Gastroesophageal sphincter (tissue), 4 donors: ENCODE measurements around the gene GRID1. TPM values are rescaled to one million over a fixed set of nuclear protein-coding genes. Genes with fewer than 3 reads are reported as not detected.

ENCODE experiments used
- ATAC-seq: fragments of 150-250 bp; one replicate; pipeline ENCODE4 v1.9.1; 2016; ENCODE audit warnings: mild to moderate bottlenecking, moderate library complexity
- H3K27ac ChIP-seq, 4 donors: fragments of 200-600 bp; sonication (generic) in 3 of 4; 1 replicate in 3 of 4; 2 replicates in 1 of 4; pipeline ENCODE4 v1.5.1; 2016 to 2019
- H3K27me3 ChIP-seq: fragments of 200-600 bp; sonication (generic); one replicate; pipeline ENCODE4 v1.5.1; 2019
- H3K36me3 ChIP-seq, 2 donors: fragments of 200-600 bp; sonication (generic); one replicate each; pipeline ENCODE4 v1.5.1; 2019; ENCODE audit warnings: control low read depth in 1 of 2
- H3K4me1 ChIP-seq, 3 donors: fragments of 200-600 bp; sonication (generic); 1 replicate in 2 of 3; 2 replicates in 1 of 3; pipeline ENCODE4 v1.5.1; 2016 to 2019; ENCODE audit warnings: control low read depth in 2 of 3
- H3K4me3 ChIP-seq, 2 donors: fragments of 200-600 bp; sonication (generic); one replicate each; pipeline ENCODE4 v1.5.1; 2019; ENCODE audit warnings: mild to moderate bottlenecking in 1 of 2, moderate library complexity in 1 of 2
- H3K9me3 ChIP-seq, 3 donors: fragments of 200-600 bp; sonication (generic); one replicate each; pipeline ENCODE4 v1.5.1; 2017 to 2019; ENCODE audit warnings: control low read depth in 2 of 3
- EP300 ChIP-seq: sonication (generic); formaldehyde crosslinking; IDR thresholded peaks from one replicate; pipeline ENCODE4 v1.6.1; 2017; ENCODE audit warnings: antibody characterized with exemption, mild to moderate bottlenecking
- POLR2A ChIP-seq, 2 donors: fragments of 450-650 bp; IDR thresholded peaks; one replicate each; pipeline ENCODE4 v1.6.1; 2017; ENCODE audit warnings: antibody characterized with exemption in 2 of 2, mild to moderate bottlenecking in 2 of 2, moderate library complexity in 1 of 2
- POLR2AphosphoS5 ChIP-seq: sonication (generic); formaldehyde crosslinking; IDR thresholded peaks from one replicate; pipeline ENCODE4 v1.6.1; 2017; ENCODE audit warnings: antibody characterized with exemption
- WGBS, 2 donors: methylation state at CpG; one replicate each; pipeline ENCODE4 v1.1.5; 2018; ENCODE audit warnings: low coverage in 1 of 2; 5-methylcytosine and 5-hydroxymethylcytosine counted together
- total RNA-seq, 4 donors: library from RNA; depleted of rRNA; stranded (reverse); fragments of >200 nt; gene quantifications; one replicate each; pipeline ENCODE4 v1.1.0, GENCODE V29; 2016
- TF ChIP-seq, protein P1 (sequence below), 4 experiments: fragments of 200-600 bp in 2 of 4; fragments of 450-650 bp in 2 of 4; sonication (generic) in 1 of 4; IDR thresholded peaks; one replicate each; pipeline ENCODE4 v1.5.1; 2017 to 2019; ENCODE audit warnings: antibody characterized with exemption in 4 of 4, mild to moderate bottlenecking in 2 of 4, moderate library complexity in 2 of 4

GRID1 gene
- total RNA-seq, 4 donors from 2014 or later: 1.2 to 2.7 (median 1.7) TPM

DNA sequence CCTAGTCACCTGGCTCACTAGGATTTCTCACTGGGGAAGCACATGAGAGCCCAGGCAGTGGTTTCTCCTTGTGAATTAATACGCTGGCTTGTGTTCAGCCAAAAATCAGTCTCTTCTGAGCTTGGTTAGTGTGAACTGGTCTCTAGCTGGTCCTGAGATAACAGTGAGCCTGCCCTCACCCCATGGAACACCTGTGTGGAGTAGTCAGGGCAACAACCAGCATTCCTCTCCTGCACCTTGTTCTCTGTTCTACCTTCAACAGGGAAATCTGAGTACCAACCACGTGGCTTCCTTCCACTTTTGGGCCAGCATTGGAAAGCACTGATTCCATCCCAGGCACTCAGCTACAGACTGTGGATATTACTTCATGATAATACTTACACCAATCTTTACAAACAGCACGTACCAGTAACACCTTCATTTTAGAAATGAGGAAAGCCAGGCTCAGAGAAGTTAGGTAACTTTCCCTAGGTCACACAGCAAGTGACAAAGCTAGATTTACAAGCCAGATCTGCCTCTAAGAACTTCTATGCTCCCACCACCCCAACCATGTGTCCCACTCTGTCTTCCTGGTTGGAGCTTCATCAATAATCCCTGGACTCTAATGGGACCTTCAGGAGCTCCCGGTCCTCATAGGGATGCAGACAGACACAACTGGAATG, 106.6 kb downstream of the GRID1 start:
- TF ChIP-seq EP300 (no peak), POLR2AphosphoS5 (no peak), POLR2A (IDR thresholded peaks at IDR 0.05) (no peak)
- TF ChIP-seq, protein P1, sequence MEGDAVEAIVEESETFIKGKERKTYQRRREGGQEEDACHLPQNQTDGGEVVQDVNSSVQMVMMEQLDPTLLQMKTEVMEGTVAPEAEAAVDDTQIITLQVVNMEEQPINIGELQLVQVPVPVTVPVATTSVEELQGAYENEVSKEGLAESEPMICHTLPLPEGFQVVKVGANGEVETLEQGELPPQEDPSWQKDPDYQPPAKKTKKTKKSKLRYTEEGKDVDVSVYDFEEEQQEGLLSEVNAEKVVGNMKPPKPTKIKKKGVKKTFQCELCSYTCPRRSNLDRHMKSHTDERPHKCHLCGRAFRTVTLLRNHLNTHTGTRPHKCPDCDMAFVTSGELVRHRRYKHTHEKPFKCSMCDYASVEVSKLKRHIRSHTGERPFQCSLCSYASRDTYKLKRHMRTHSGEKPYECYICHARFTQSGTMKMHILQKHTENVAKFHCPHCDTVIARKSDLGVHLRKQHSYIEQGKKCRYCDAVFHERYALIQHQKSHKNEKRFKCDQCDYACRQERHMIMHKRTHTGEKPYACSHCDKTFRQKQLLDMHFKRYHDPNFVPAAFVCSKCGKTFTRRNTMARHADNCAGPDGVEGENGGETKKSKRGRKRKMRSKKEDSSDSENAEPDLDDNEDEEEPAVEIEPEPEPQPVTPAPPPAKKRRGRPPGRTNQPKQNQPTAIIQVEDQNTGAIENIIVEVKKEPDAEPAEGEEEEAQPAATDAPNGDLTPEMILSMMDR (IDR thresholded peaks at IDR 0.05): no peak
- Histone ChIP-seq H3K4me3 (no peak overlapping the region), H3K27ac (no peak overlapping the region), H3K9me3 (no peaks in the 10 kb centered on the region), H3K36me3 (no peaks in the 10 kb centered on the region), H3K27me3 (peaks cover 51% of the 10 kb centered on the region), H3K4me1 (peaks cover 0 to 18% (median 0%) of the 10 kb centered on the region in 3 donors)
- 81 to 90% methylated on average over 2 to 3 of the region's 4 CpGs for WGBS, 2 donors
- no peak for ATAC-seq

DNA sequence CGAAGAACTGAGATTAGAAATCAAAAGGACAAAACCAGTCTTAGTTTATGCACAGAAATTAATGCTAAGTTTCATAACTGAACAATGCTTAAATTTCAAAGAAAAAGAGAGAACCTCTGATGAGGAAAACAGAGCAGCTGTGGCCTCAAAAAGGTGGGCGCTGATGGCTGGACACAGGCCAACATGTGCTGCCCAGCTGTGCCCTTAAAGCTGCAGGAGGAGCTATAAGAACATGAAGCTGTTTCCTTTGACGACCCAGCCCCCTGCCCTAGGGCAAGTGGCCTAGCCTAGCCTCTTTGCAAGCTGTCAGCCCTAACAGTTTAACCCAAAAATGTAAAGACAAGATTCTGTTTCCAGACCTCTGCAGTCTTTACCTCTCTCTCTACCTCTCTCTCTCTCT, 107.7 kb downstream of the GRID1 start:
- 0 to 45% methylated on average over 1 to 3 of the region's 3 CpGs for WGBS, 2 donors
- Histone ChIP-seq H3K4me1 (peaks cover 0 to 18% (median 0%) of the 10 kb centered on the region in 3 donors), H3K9me3 (no peaks in the 10 kb centered on the region), H3K27ac (no peak overlapping the region), H3K36me3 (no peaks in the 10 kb centered on the region), H3K4me3 (no peak overlapping the region), H3K27me3 (peaks cover 40% of the 10 kb centered on the region)
- TF ChIP-seq EP300 (no peak), POLR2AphosphoS5 (no peak), POLR2A (IDR thresholded peaks at IDR 0.05) (no peak)
- TF ChIP-seq, protein P1 (IDR thresholded peaks at IDR 0.05): no peak
- no peak for ATAC-seq

DNA sequence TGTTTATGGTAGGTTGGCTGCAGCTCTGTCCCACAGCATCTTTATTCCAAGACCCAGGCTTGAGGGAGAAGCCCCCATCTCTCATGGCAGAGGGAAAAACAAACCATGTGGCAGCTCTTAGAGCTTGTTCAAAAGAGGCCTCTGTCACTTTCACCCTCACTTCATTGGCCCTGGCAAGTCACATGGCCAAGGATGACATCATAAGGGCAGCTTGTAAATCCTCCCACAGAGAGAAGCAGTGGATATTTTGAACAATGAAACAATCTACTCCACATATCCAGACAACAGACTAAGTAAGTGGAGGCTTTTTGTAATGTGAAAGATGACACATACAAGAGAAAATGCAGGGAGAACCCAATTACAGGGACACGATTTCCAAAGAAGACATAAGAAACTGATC, 108.1 kb downstream of the GRID1 start:
- H3K4me3 ChIP-seq: no peak overlapping the region
- 40 to 50% methylated on average over 1 of the region's 1 CpG for WGBS, 2 donors
- peaks cover 36% of the 10 kb centered on the region for H3K27me3 ChIP-seq
- no peak overlapping the region for H3K27ac ChIP-seq
- no peaks in the 10 kb centered on the region for H3K9me3 ChIP-seq
- H3K4me1 ChIP-seq: peaks cover 0 to 16% (median 0%) of the 10 kb centered on the region in 3 donors
- no peak for ATAC-seq
- no peaks in the 10 kb centered on the region for H3K36me3 ChIP-seq
- TF ChIP-seq POLR2AphosphoS5 (no peak), POLR2A (IDR thresholded peaks at IDR 0.05) (no peak), EP300 (no peak)
- TF ChIP-seq, protein P1 (IDR thresholded peaks at IDR 0.05): no peak

DNA sequence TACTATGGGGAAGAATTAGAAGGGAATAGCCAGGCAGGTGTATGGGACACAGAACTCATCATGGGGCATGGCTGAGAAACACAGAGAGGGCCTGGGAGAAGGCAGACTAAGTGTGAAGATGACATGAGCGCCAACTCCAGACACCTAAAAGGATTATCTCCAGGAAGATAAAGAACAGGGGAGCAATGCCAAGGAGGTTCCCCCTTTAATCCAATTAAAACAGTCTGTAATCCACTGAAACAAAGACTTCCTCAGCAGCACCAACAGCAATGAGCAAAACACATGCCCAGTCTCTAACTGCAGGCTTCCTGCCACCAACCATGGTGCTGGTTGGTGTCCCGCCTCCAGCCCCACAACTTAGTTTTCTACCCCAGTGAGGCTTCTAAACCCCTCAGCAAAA, 108.9 kb downstream of the GRID1 start:
- Histone ChIP-seq H3K4me1 (peaks cover 0 to 8% (median 0%) of the 10 kb centered on the region in 3 donors), H3K4me3 (no peak overlapping the region), H3K36me3 (no peaks in the 10 kb centered on the region), H3K9me3 (no peaks in the 10 kb centered on the region), H3K27ac (no peak overlapping the region), H3K27me3 (peaks cover 27% of the 10 kb centered on the region)
- 97% methylated on average over 2 of the region's 2 CpGs; no CpG with 5 or more reads in 1 of the 2 donors for WGBS, 2 donors
- no peak for TF ChIP-seq EP300
- TF ChIP-seq POLR2AphosphoS5: no peak
- TF ChIP-seq POLR2A (IDR thresholded peaks at IDR 0.05): no peak
- TF ChIP-seq, protein P1 (IDR thresholded peaks at IDR 0.05): no peak
- no peak for ATAC-seq

DNA sequence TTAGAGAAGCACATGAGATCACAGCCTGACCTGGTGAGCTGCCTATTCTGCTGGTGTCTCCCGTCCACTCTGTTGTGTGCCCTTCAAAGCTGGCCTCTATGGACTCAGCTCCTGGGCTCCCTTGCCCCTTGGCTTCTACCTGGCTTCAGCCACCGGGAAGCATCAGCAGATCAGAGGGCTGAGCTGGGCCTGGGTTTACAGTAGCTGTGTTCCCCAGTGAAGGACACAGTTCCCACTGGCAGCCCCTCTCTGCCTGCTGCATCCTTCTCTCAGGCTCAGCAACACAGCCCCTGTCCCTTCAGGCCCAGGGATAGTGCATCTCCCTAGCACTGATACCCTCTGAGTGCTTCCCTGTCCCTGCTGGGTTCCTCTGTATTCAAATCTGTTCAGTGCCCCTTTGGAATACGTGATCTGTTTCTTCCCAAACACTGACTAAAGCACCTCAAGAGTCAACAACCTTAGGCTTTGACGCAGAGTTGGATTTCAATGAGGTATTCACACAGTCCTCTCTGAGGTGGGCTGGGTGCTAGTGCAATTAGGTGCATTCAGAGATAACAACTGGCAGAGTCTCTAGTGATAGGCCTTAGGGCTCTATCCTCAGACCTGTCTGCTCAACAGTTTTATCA, 109.8 kb downstream of the GRID1 start:
- Histone ChIP-seq H3K27ac (no peak overlapping the region), H3K9me3 (no peaks in the 10 kb centered on the region), H3K4me1 (no peaks in the 10 kb centered on the region), H3K27me3 (peaks cover 19% of the 10 kb centered on the region), H3K36me3 (no peaks in the 10 kb centered on the region), H3K4me3 (no peak overlapping the region)
- WGBS, 2 donors: 90 to 100% methylated on average over 1 to 2 of the region's 4 CpGs
- no peak for ATAC-seq
- TF ChIP-seq, protein P1 (IDR thresholded peaks at IDR 0.05): no peak
- TF ChIP-seq EP300 (no peak), POLR2AphosphoS5 (no peak), POLR2A (IDR thresholded peaks at IDR 0.05) (no peak)
